ENCODE results near the gene CNTLN.
"Not testable (repeated sequence)": the region's sequence is repeated elsewhere in the genome, so short reads cannot be mapped to it uniquely, and the experiment has no call there.

CNTLN gene

DNA sequence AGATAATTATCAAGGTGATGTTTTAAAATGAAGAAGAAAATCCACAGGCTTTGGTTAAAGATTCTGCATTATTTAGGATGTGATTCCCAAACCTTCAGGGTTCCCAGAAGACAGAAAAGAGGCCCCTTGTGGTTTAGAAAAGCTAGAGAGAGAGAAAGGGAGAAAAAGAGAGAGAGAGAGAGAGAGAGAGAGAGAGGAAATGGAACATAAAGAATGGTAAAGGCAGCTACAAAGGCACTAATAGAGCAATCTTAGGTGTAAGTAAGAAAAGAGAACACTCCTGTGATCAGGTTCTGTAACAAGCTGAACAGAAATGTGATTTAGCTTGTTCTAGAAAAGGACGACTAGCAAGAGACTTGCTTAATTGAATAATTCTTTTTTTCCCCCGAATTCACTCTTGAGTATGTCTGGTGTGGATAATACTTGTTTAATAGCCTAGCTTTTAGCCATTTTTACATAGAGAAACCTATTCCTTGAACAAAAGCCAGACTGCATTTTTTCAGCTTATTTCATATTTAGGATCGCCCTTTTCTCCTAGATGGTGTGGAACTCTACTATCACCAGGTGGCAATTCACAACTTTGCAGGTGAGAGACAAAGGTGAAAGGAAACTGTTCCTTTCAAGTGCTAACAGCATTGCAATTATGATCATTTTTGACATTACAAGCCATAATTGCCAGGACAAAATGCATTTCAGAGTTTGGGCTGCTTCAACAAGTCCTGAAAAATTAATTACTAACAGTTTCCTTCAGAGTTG, 386.4 kb downstream of the CNTLN start:
- no peak for DNase-seq

DNA sequence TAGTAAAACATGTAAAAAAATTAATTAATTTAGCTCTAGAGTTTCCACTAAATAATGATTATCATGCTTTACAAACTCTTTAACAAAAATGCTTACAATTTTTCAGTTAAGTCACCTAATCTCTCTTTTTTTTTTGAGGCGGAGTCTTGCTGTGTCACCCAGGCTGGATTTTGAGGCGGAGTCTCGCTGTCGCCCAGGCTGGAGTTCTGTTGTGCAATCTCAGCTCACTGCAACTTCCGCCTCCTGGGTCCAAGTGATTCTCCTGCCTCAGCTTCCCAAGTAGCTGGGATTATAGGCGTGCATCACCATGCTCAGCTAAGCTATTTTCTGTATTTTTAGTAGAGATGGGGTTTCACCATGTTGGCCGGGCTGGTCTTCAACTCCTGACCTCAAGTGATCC, 391.9 kb downstream of the CNTLN start:
- not testable (repeated sequence) for DNase-seq

DNA sequence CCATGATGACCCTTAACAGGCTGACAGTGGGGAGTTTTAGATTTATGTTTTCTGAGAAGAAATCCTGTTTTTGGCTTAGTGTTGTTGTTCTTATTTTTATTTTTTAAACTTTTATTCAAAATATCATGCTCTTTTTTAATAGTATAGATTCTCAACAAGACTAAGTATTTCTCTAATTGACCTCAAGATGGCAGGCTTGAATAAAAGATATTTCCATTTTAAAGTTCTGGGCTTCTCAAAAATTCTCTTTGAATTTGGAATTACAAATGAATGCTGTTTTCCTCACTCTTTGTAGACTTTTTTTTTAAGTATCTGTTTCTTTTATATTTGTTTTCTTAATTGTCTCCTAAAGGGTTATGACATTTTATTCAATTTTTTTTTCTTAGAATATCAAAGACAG, 394.0 kb downstream of the CNTLN start:
- DNase-seq: no peak

DNA sequence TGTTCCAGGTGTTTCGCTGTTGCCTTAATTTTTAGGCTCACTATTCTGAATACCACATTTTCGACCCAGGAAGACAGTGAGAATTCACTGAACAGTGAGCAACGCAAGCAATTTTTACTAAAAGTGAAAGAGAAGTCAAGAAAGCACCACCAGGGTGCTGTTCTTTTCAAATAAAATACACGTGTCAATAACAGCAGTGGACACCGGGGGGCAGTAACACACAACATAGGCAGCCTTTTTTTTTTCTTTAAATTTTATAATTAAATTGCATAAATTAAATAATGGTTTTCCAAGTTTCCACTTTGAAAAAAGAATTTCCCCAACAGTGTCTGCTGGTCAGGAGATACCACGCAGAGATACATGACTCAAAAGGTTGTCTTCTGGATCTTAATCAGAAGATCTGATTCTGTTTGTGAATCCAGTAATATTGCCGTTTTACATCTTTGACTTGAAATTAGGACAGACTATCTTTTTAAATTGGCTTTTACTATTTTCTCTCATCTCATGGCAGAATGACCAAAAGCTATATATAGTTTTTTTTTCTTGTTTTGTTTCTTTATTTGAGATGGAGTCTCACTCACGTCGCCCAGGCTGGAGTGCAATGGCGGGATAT, 396.9 kb downstream of the CNTLN start:
- no peak for DNase-seq

DNA sequence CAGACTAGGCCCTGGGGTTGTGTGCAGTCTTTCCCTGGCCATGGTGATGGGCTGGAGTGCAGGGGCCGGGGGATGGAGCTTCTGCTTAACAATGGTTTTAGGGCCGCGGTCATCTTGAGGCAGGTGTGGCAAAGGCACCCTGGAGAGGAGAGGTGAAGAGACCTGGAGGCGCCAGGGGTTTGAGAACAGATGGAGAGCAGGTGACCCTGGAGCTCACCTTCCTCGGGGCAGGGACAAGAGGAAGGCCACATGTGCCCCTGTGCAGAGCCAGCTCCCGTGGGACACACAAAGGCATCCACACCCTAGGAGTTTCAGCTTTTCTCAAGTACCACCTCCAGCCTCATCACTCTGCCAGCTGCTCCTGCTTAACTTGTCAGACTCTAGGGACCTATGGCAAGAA, 397.6 kb downstream of the CNTLN start:
- DNase-seq: no peak

- DNase-seq: no peak
Measured at GRCh38 chr9:17535176-17535575, 400.3 kb downstream of the CNTLN start.

GRCh38 chr9:17536027-17536426, 401.2 kb downstream of the CNTLN start:
- no peak for DNase-seq

DNA sequence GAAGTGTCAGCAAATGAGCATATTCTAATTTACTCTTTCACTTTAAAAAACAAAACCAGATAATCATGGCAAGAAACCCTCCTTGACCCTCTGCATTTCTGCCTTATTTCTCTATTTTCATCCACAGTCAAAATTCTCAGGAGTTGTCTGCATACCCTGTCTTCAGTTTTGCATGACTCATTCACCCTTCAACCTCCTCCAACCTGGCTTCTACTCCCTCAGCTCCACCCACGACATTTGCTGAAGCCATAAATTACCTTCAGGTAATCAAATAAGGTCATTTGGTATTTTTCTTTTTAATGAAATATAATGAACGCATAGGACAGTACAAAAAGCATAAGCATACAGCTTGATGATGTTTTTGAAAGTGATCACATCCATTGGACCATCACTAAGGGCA, 416.2 kb downstream of the CNTLN start:
- DNase-seq: no peak
